Ascending aorta (tissue), 2 donors: ENCODE results near the gene SKI. TPM values are rescaled to one million over a fixed set of nuclear protein-coding genes. Genes with fewer than 3 reads are reported as not detected.

Experiments used
- DNase-seq, 2 donors: peaks; one replicate each; pipeline ENCODE4 v3.0.0-alpha.2; 2019; ENCODE audit warnings: low spot score in 2 of 2
- H3K27ac ChIP-seq, 2 donors: fragments of 200-600 bp; sonication (generic); one replicate each; pipeline ENCODE4 v1.5.1; 2016 to 2017; ENCODE audit warnings: mild to moderate bottlenecking in 1 of 2
- H3K27me3 ChIP-seq: fragments of 200-600 bp; sonication (generic); one replicate; pipeline ENCODE4 v1.5.1; 2017
- H3K36me3 ChIP-seq, 2 donors: fragments of 200-600 bp; sonication (generic); one replicate each; pipeline ENCODE4 v1.5.1; 2016
- H3K4me1 ChIP-seq, 2 donors: fragments of 200-600 bp; sonication (generic); one replicate each; pipeline ENCODE4 v1.5.1; 2016 to 2017; ENCODE audit warnings: mild to moderate bottlenecking in 1 of 2
- H3K4me3 ChIP-seq, 2 donors: fragments of 200-600 bp; sonication (generic); one replicate each; pipeline ENCODE4 v1.5.1; 2016 to 2017; ENCODE audit warnings: mild to moderate bottlenecking in 1 of 2
- H3K9me3 ChIP-seq, 2 donors: fragments of 200-600 bp; sonication (generic); one replicate each; pipeline ENCODE4 v1.5.1; 2016
- intact Hi-C: fragments of 100-400 bp; cut with DNase I; formaldehyde crosslinking; loops from one replicate; pipeline ENCODE4 v1.15.1; 2023
- total RNA-seq: library from RNA; depleted of rRNA; stranded (reverse); fragments of >200 nt; gene quantifications from one replicate; pipeline ENCODE4 v1.1.0, GENCODE V29; 2016
- TF ChIP-seq, protein P1 (sequence below), 3 experiments: fragments of 200-600 bp in 2 of 3; fragments of 450-650 bp in 1 of 3; sonication (generic) in 2 of 3; IDR thresholded peaks; one replicate each; pipeline ENCODE4 v1.5.1; 2016 to 2019; ENCODE audit warnings: antibody characterized with exemption in 3 of 3, mild to moderate bottlenecking in 1 of 3, moderate library complexity in 1 of 3

The SKI gene
- total RNA-seq, 1 donor from 2014 or later, result 139 TPM

DNA sequence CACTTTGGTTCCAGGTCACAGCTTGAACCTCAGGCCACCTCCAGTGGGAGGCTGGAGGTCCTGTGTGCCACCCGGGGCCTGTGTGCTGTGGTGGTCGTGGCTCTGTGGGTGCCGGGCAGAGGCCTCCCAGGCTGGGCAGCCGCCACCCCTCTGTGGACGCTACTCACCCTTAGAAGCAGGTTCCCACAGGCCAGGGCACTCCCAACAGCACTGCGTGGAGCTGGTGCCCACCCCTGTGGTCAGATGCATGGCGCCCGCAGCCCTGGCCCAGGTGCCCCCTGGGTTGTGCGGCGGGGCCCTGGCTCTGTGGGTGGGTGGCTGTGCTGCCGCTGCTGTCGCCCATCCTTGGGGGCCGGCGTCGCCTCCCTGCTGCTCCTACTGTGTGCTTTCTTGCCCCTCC lies 39.7 kb downstream of the SKI start:
- Histone ChIP-seq H3K27ac (peak overlapping the region; percentile 4 to 59), H3K9me3 (no peaks in the 10 kb centered on the region), H3K36me3 (no peaks in the 10 kb centered on the region), H3K4me3 (peak overlapping the region in 1 of 2 donors; percentile 20), H3K4me1 (peaks cover 48 to 76% of the 10 kb centered on the region in 2 donors), H3K27me3 (no peaks in the 10 kb centered on the region)
- intact Hi-C loops, result no loop called here
- TF ChIP-seq, protein P1, sequence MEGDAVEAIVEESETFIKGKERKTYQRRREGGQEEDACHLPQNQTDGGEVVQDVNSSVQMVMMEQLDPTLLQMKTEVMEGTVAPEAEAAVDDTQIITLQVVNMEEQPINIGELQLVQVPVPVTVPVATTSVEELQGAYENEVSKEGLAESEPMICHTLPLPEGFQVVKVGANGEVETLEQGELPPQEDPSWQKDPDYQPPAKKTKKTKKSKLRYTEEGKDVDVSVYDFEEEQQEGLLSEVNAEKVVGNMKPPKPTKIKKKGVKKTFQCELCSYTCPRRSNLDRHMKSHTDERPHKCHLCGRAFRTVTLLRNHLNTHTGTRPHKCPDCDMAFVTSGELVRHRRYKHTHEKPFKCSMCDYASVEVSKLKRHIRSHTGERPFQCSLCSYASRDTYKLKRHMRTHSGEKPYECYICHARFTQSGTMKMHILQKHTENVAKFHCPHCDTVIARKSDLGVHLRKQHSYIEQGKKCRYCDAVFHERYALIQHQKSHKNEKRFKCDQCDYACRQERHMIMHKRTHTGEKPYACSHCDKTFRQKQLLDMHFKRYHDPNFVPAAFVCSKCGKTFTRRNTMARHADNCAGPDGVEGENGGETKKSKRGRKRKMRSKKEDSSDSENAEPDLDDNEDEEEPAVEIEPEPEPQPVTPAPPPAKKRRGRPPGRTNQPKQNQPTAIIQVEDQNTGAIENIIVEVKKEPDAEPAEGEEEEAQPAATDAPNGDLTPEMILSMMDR (IDR thresholded peaks at IDR 0.05), result no peak
- DNase-seq, result no peak

DNA sequence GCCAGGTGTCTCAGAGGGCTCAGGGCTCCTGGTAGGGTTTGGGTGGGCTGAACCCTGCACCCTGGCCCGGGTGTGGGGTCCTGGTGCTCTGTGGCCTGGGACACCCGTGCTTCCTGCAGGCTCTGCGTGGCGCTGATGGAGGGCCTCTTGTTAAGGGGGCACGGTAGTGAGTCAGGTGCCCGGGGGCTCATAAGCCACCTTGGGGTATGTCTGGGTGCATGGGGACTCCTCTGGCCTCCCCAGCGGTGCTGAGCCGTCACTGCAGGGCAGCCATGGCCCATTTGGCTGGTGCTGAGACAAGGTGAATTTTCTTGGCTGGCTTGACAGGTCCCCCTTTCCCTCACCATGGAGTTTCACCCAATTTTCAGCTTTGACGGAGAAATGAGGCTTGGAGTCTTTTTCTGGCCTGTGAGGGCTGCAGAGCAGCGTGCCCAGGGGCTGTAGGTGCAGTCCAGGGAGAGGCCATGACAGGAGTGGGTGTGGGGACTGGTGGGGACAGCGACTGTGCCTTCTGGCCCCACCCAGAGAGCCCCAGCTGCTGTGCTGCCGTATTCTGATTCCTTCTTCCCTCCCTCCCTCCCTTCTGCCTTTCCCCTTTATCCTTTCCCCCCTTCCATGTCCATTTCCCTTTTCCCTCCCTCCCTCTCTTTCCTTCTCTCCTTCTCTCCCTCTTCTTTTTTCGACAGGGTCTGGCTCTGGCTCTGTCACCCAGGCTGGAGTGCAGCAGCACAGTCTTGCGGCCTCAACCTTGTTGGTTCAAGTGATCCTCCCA lies 40.4 kb downstream of the SKI start:
- intact Hi-C loops, result no loop called here
- Histone ChIP-seq H3K36me3 (no peaks in the 10 kb centered on the region), H3K9me3 (no peaks in the 10 kb centered on the region), H3K4me3 (no peak overlapping the region), H3K4me1 (peaks cover 52 to 82% of the 10 kb centered on the region in 2 donors), H3K27me3 (no peaks in the 10 kb centered on the region), H3K27ac (peak overlapping the region in 1 of 2 donors; percentile 59)
- TF ChIP-seq, protein P1 (IDR thresholded peaks at IDR 0.05), result no peak
- no peak for DNase-seq

DNA sequence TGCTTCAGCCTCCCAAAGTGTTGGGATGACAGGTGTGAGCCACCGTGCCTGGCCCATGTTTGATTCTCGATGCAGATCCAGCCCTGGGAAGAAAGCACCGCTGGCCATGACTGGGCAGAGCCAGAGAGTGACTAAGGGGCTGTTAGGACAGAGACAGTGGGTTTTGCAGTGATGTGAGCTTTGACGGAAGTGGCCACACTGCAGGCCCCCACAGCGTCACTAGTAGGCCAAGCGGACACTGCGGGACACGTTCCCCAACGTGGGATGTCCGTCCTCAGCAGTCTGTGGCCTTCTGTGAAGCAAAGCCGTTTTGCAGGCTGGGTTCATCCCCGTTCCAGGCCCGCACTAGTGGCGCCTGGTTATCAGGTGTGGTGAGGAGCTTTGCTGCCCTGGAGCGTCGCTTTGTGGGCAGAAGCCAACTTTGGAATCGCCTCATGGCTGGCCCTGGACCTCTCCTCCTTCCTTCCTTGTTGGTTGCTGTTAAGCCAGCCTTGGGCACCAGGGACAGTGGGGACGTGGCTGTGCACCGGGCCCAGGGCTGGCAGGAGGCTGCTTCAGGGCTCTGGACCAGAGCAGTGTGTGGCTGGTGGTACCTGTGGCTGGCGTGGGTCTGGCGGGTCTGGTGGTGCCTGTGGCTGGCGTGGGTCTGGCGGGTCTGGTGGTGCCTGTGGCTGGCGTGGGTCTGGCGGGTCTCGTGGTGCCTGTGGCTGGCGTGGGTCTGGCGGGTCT lies 41.2 kb downstream of the SKI start:
- Histone ChIP-seq H3K36me3 (no peaks in the 10 kb centered on the region), H3K27me3 (no peaks in the 10 kb centered on the region), H3K9me3 (no peaks in the 10 kb centered on the region), H3K27ac (peak overlapping the region; percentile 31 to 50), H3K4me1 (peaks cover 58 to 88% of the 10 kb centered on the region in 2 donors), H3K4me3 (no peak overlapping the region)
- TF ChIP-seq, protein P1 (IDR thresholded peaks at IDR 0.05), result no peak
- no peak for DNase-seq
- intact Hi-C loops, result no loop called here

DNA sequence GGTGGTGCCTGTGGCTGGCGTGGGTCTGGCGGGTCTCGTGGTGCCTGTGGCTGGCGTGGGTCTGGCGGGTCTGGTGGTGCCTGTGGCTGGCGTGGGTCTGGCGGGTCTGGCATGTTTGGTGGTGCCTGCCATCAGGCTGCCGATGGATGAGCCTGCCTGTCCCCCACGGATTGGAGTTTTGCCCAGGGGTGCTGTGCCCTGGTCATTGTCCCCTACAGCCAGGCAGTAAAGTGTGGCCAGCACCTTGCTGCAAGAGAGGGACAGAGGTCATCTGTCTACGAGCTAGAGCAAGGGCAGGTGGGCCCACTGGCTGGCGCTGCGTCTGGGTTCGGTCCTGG lies 41.8 kb downstream of the SKI start:
- H3K36me3 ChIP-seq, result no peaks in the 10 kb centered on the region
- no peak for DNase-seq
- peak overlapping the region in 1 of 2 donors; percentile 19 for H3K4me3 ChIP-seq
- TF ChIP-seq, protein P1 (IDR thresholded peaks at IDR 0.05), result no peak
- H3K27ac ChIP-seq, result peak overlapping the region; percentile 53 to 68
- H3K27me3 ChIP-seq, result no peaks in the 10 kb centered on the region
- intact Hi-C loops, result no loop called here
- peaks cover 58 to 90% of the 10 kb centered on the region in 2 donors for H3K4me1 ChIP-seq
- no peaks in the 10 kb centered on the region for H3K9me3 ChIP-seq

DNA sequence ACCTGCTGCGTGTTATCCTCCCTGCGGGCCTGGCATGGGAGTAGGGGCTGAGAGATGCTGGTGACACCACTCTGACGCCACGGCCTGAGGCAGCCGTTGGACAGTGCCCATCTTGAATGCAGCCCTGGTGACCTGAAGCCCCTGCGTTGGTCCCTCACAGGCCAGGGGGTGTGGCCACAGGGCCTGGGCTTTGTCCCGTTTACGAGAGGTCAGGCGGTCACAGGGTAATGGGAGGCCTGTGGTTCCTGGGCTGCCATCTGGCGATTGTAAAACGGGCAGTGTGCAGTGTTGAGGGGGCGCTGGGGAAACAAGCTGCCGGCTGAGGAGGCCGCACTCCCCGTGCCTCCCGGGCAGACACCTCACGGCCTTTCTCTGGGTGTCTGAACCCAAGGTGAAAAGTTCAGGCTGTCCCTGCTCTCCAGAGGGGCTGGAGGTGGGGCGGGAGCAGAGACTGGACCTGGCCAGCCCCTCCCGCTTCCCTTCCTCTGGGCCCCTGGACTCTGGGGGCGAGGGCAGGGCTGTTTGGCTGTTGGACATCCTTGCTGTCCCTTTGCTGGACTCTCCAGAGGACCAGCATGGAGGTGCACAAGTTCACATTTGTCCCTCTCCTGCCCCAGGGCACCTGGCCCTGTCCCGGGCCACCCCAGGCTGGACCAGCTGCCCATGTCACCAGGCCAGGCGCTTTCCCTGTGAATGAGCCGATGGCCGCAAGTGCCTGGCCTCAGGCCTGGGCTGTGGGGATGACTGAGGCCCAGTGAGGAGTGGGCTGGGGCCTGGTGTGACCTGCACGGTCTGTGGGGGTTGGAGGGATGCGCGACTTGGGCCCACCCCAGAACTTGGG lies 42.4 kb downstream of the SKI start:
- no peak for DNase-seq
- Histone ChIP-seq H3K4me3 (peak overlapping the region in 1 of 2 donors; percentile 19), H3K36me3 (no peaks in the 10 kb centered on the region), H3K27ac (peak overlapping the region; percentile 53 to 68), H3K27me3 (no peaks in the 10 kb centered on the region), H3K9me3 (no peaks in the 10 kb centered on the region), H3K4me1 (peaks cover 58 to 95% of the 10 kb centered on the region in 2 donors)
- intact Hi-C loops, result no loop called here
- TF ChIP-seq, protein P1 (IDR thresholded peaks at IDR 0.05), result no peak
